ENCODE measurements around the gene RP9.

Gene RP9

DNA sequence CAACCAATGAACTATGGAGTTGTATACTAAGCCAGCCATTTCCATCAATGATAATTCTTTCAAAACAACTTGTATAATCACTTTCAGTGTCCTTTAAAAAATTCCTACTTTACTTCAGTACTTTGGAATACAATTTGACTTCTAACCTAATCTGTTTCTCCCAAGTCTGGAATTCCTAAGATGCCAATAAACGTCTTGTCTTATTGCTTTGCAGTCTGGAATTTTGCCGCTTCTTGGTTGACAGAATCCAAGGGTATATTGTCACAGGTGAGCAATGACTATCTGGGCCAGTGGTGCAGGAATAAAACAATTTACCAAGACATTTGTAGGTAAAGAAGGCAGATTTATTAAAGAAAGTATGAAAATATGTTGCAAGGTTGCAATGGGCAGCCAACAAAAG, 21.8 kb downstream of the RP9 start:
- no peaks in the 10 kb centered on the region for H3K9me3 ChIP-seq (ENCODE audit: control insufficient read depth in 1 of 2, low read length in 2 of 2)
- H3K27me3 ChIP-seq (ENCODE audit: control insufficient read depth in 1 of 2, insufficient read depth in 2 of 2, low read length in 2 of 2) = no peaks in the 10 kb centered on the region
- no peaks in the 10 kb centered on the region for H3K36me3 ChIP-seq (ENCODE audit: control insufficient read depth in 1 of 2, insufficient read depth in 2 of 2, low read length in 2 of 2)
- no peak overlapping the region for H3K9ac ChIP-seq (ENCODE audit: low read depth in 1 of 2, low read length in 2 of 2)
- no peak overlapping the region for H3K4me3 ChIP-seq (ENCODE audit: low read depth in 1 of 2, low read length in 2 of 2)
- H3K4me1 ChIP-seq (ENCODE audit: control insufficient read depth in 1 of 2, insufficient read depth in 2 of 2, low read length in 2 of 2) = no peaks in the 10 kb centered on the region
- H3K27ac ChIP-seq (ENCODE audit: low read depth, low read length) = no peak overlapping the region

DNA sequence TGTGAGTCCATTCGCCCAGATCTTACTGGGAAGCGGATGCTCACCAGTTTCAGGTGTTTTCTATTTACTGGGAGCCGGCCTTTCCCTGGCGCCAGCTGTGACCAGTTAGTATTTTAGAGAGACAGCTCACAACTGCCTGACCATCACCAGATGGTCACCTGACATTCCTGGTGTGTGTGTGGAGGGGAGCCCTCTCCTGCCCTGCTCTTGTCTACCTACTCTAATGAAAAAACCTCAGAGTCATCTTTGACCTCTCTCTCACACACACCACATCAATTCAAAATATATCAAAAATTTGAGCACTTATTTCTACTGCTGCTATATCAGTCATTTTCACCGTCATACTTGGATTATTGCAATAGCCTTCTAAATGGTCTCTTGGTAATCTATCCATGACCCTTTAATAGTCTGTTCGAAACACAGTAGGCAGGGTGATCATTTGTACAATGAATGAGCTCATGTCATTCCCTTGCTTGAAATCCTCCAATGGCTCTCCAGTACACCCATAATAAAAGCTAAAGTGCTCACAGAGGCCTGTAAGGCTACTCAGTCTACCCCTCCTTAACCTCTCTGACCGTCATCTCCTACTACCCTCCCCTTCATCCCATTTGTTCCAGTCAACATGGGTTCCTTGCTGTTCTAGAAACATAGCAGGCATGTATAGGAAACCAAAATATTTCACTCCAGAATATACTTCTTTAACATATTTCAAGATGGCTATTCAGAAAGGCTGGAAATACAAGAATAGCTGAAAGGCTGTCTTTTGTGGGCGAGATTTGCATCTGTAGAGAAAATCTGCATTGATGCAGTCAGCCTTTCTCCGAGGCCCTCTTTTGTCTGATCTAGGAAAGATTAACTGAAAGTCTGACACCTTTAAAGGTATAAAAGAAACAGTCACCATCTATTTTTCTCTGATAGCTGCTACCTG, 29.2 kb downstream of the RP9 start:
- Histone ChIP-seq H3K4me3 (ENCODE audit: low read depth in 1 of 2, low read length in 2 of 2) (no peak overlapping the region), H3K9me3 (ENCODE audit: control insufficient read depth in 1 of 2, low read length in 2 of 2) (no peaks in the 10 kb centered on the region), H3K36me3 (ENCODE audit: control insufficient read depth in 1 of 2, insufficient read depth in 2 of 2, low read length in 2 of 2) (no peaks in the 10 kb centered on the region), H3K27ac (ENCODE audit: low read depth, low read length) (no peak overlapping the region), H3K9ac (ENCODE audit: low read depth in 1 of 2, low read length in 2 of 2) (no peak overlapping the region), H3K4me1 (ENCODE audit: control insufficient read depth in 1 of 2, insufficient read depth in 2 of 2, low read length in 2 of 2) (no peaks in the 10 kb centered on the region), H3K27me3 (ENCODE audit: control insufficient read depth in 1 of 2, insufficient read depth in 2 of 2, low read length in 2 of 2) (no peaks in the 10 kb centered on the region)

DNA sequence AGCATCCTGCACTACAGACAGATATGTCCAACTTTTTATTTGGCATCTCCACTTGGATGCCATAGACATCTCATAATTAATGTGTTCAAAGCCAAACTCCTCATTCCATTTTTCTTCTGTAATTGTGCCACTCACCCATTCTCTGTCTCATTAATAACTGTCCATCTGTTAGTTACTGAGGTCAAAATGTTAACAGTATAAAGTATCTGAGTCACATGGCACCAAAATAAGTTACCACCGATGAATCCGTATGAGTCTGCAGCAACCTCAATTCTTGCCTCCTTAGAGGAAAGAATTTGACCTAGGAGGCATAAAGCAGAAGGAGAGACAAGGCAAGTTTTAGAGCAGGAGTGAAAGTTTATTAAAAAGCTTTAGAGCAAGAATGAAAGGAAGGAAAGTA, 30.1 kb downstream of the RP9 start:
- H3K27me3 ChIP-seq (ENCODE audit: control insufficient read depth in 1 of 2, insufficient read depth in 2 of 2, low read length in 2 of 2) = no peaks in the 10 kb centered on the region

DNA sequence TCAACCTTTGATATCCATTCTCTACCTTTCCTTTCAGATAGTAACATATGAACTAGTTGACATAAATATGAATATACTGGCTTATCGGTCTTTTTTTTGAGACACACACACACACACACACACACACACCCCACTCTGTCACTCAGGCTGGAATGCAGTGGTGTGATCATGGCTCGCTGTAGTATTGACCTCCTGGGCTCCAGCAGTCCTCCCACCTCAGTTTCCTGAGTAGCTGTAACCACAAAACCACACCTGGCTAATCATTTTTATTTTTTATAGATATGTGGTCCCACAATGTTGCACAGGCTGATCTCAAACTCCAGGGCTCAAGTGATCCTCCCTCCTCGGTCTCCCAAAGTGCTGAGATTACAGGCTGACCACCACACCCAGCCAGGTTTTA, 32.5 kb downstream of the RP9 start:
- Histone ChIP-seq H3K36me3 (ENCODE audit: control insufficient read depth in 1 of 2, insufficient read depth in 2 of 2, low read length in 2 of 2) (no peaks in the 10 kb centered on the region), H3K4me3 (ENCODE audit: low read depth in 1 of 2, low read length in 2 of 2) (no peak overlapping the region), H3K27ac (ENCODE audit: low read depth, low read length) (no peak overlapping the region), H3K27me3 (ENCODE audit: control insufficient read depth in 1 of 2, insufficient read depth in 2 of 2, low read length in 2 of 2) (no peaks in the 10 kb centered on the region), H3K9ac (ENCODE audit: low read depth in 1 of 2, low read length in 2 of 2) (no peak overlapping the region), H3K4me1 (ENCODE audit: control insufficient read depth in 1 of 2, insufficient read depth in 2 of 2, low read length in 2 of 2) (no peaks in the 10 kb centered on the region), H3K9me3 (ENCODE audit: control insufficient read depth in 1 of 2, low read length in 2 of 2) (no peaks in the 10 kb centered on the region)

More for the DNA sequence above, 30.1 kb downstream of the RP9 start:
- Histone ChIP-seq H3K4me3 (ENCODE audit: low read depth in 1 of 2, low read length in 2 of 2) (no peak overlapping the region), H3K9ac (ENCODE audit: low read depth in 1 of 2, low read length in 2 of 2) (no peak overlapping the region), H3K9me3 (ENCODE audit: control insufficient read depth in 1 of 2, low read length in 2 of 2) (no peaks in the 10 kb centered on the region), H3K36me3 (ENCODE audit: control insufficient read depth in 1 of 2, insufficient read depth in 2 of 2, low read length in 2 of 2) (no peaks in the 10 kb centered on the region), H3K27ac (ENCODE audit: low read depth, low read length) (no peak overlapping the region), H3K4me1 (ENCODE audit: control insufficient read depth in 1 of 2, insufficient read depth in 2 of 2, low read length in 2 of 2) (no peaks in the 10 kb centered on the region)

DNA sequence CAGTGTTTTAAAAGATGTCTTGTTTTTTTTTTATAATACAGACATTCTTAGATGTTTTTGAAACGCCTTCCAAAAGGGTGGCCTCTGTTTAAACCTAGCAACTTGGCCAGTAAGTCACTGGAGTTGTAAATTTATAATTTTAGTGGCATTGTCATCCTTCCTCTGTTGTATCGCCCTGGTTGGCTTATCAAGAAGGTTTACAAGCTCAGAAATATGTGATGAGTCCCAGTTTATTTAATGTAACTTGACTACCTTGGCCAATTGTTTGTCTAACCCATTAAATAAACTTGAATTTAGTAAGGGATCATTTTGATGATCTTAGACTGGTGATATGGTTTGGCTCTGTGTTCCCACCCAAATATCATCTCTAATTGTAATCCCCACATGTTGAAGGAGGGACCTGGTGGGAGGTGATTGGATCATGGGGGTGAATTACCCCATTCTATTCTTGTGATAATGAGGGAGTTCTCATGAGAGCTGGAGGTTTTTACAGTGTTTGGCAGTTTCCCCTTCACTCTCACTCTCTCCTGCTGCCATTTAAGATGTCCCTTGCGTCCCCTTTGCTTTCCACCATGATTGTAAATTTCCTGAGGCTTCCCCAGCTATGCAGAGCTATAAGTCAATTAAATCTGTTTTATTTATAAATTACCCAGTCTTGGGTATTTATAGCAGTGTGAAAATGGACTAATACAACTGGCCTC, 33.2 kb downstream of the RP9 start:
- no peaks in the 10 kb centered on the region for H3K36me3 ChIP-seq (ENCODE audit: control insufficient read depth in 1 of 2, insufficient read depth in 2 of 2, low read length in 2 of 2)
- H3K4me1 ChIP-seq (ENCODE audit: control insufficient read depth in 1 of 2, insufficient read depth in 2 of 2, low read length in 2 of 2) = no peaks in the 10 kb centered on the region
- H3K27ac ChIP-seq (ENCODE audit: low read depth, low read length) = no peak overlapping the region
- no peak overlapping the region for H3K9ac ChIP-seq (ENCODE audit: low read depth in 1 of 2, low read length in 2 of 2)
- no peaks in the 10 kb centered on the region for H3K27me3 ChIP-seq (ENCODE audit: control insufficient read depth in 1 of 2, insufficient read depth in 2 of 2, low read length in 2 of 2)
- no peaks in the 10 kb centered on the region for H3K9me3 ChIP-seq (ENCODE audit: control insufficient read depth in 1 of 2, low read length in 2 of 2)
- H3K4me3 ChIP-seq (ENCODE audit: low read depth in 1 of 2, low read length in 2 of 2) = no peak overlapping the region

- Histone ChIP-seq H3K9me3 (ENCODE audit: control insufficient read depth in 1 of 2, low read length in 2 of 2) (peaks cover 10% of the 10 kb centered on the region in 2 donors), H3K9ac (ENCODE audit: low read depth in 1 of 2, low read length in 2 of 2) (no peak overlapping the region), H3K4me1 (ENCODE audit: control insufficient read depth in 1 of 2, insufficient read depth in 2 of 2, low read length in 2 of 2) (no peaks in the 10 kb centered on the region), H3K27me3 (ENCODE audit: control insufficient read depth in 1 of 2, insufficient read depth in 2 of 2, low read length in 2 of 2) (no peaks in the 10 kb centered on the region), H3K4me3 (ENCODE audit: low read depth in 1 of 2, low read length in 2 of 2) (no peak overlapping the region), H3K36me3 (ENCODE audit: control insufficient read depth in 1 of 2, insufficient read depth in 2 of 2, low read length in 2 of 2) (no peaks in the 10 kb centered on the region), H3K27ac (ENCODE audit: low read depth, low read length) (no peak overlapping the region)
These were observed 36.0 kb downstream of the RP9 start for GRCh38 chr7:33073243-33073642.

DNA sequence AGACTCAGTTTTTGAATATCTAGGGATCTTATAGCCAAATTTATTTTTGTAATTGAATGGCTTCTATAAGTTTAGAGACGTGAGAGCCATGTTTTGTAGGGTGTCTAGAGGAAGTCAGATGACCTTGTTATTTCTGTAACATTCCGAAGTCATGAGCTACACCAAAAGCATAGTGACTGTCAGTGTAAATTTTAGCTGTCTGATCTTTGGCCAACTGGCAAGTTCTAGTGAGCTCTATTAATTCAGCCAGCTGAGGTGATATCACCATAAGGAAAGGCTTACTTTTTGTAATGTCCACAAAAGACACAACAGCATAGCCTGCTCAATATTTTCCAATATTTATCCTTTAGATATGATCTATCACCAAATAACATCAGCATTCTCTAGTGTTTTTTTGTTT, 36.7 kb downstream of the RP9 start:
- Histone ChIP-seq H3K9ac (ENCODE audit: low read depth in 1 of 2, low read length in 2 of 2) (no peak overlapping the region), H3K9me3 (ENCODE audit: control insufficient read depth in 1 of 2, low read length in 2 of 2) (peaks cover 10% of the 10 kb centered on the region in 2 donors), H3K27me3 (ENCODE audit: control insufficient read depth in 1 of 2, insufficient read depth in 2 of 2, low read length in 2 of 2) (no peaks in the 10 kb centered on the region), H3K4me3 (ENCODE audit: low read depth in 1 of 2, low read length in 2 of 2) (no peak overlapping the region), H3K4me1 (ENCODE audit: control insufficient read depth in 1 of 2, insufficient read depth in 2 of 2, low read length in 2 of 2) (no peaks in the 10 kb centered on the region), H3K36me3 (ENCODE audit: control insufficient read depth in 1 of 2, insufficient read depth in 2 of 2, low read length in 2 of 2) (no peaks in the 10 kb centered on the region), H3K27ac (ENCODE audit: low read depth, low read length) (no peak overlapping the region)

DNA sequence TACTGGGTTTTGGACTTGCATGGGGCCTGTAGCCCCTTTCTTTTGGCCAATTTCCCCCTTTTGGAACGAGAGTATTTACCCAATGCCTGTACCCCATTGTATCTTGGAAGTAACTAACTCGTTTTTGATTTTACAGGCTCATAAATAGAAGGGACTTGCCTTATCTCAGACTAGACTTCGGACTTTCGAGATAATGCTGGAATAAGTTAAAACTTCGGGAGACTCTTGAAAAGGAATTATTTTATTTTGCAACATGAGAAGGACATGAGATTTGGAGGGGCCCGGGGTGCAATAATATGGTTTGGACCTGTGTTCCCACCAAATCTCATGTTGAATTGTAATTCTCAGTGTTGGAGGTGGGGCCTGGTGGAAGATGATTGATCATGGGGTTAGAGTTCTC, 38.4 kb downstream of the RP9 start:
- peaks cover 10 to 15% of the 10 kb centered on the region in 2 donors for H3K9me3 ChIP-seq (ENCODE audit: control insufficient read depth in 1 of 2, low read length in 2 of 2)
- H3K4me3 ChIP-seq (ENCODE audit: low read depth in 1 of 2, low read length in 2 of 2) = no peak overlapping the region
- H3K27ac ChIP-seq (ENCODE audit: low read depth, low read length) = no peak overlapping the region
- H3K9ac ChIP-seq (ENCODE audit: low read depth in 1 of 2, low read length in 2 of 2) = no peak overlapping the region
- H3K4me1 ChIP-seq (ENCODE audit: control insufficient read depth in 1 of 2, insufficient read depth in 2 of 2, low read length in 2 of 2) = no peaks in the 10 kb centered on the region
- no peaks in the 10 kb centered on the region for H3K36me3 ChIP-seq (ENCODE audit: control insufficient read depth in 1 of 2, insufficient read depth in 2 of 2, low read length in 2 of 2)
- no peaks in the 10 kb centered on the region for H3K27me3 ChIP-seq (ENCODE audit: control insufficient read depth in 1 of 2, insufficient read depth in 2 of 2, low read length in 2 of 2)

GRCh38 chr7:33070277-33070676, 38.9 kb downstream of the RP9 start:
- Histone ChIP-seq H3K36me3 (ENCODE audit: control insufficient read depth in 1 of 2, insufficient read depth in 2 of 2, low read length in 2 of 2) (no peaks in the 10 kb centered on the region), H3K27me3 (ENCODE audit: control insufficient read depth in 1 of 2, insufficient read depth in 2 of 2, low read length in 2 of 2) (no peaks in the 10 kb centered on the region), H3K4me3 (ENCODE audit: low read depth in 1 of 2, low read length in 2 of 2) (no peak overlapping the region), H3K27ac (ENCODE audit: low read depth, low read length) (no peak overlapping the region), H3K9me3 (ENCODE audit: control insufficient read depth in 1 of 2, low read length in 2 of 2) (peaks cover 10 to 16% of the 10 kb centered on the region in 2 donors), H3K9ac (ENCODE audit: low read depth in 1 of 2, low read length in 2 of 2) (no peak overlapping the region), H3K4me1 (ENCODE audit: control insufficient read depth in 1 of 2, insufficient read depth in 2 of 2, low read length in 2 of 2) (no peaks in the 10 kb centered on the region)

DNA sequence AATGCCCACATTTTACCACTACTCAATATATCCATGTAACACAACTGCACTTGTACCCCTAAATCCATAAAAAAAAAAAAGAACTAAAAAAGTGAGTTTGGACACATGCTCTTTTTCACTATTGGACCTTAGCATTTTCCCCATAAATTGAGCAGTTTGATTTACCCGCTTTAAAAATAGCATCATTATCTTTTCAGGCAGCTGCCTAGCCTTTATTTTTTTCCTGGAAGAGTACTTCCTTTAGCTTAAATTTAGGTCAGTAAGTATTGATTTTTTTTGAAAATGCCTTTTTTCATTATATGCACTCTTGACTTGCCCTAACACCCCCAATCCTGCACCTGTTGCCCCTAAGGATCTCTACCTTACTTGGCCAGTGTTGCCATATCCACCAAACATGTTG, 41.3 kb downstream of the RP9 start:
- peaks cover 10 to 16% of the 10 kb centered on the region in 2 donors for H3K9me3 ChIP-seq (ENCODE audit: control insufficient read depth in 1 of 2, low read length in 2 of 2)

More for the DNA sequence above, 41.3 kb downstream of the RP9 start:
- no peak overlapping the region for H3K27ac ChIP-seq (ENCODE audit: low read depth, low read length)
- peaks cover 0 to 5% of the 10 kb centered on the region in 2 donors for H3K4me1 ChIP-seq (ENCODE audit: control insufficient read depth in 1 of 2, insufficient read depth in 2 of 2, low read length in 2 of 2)
- H3K4me3 ChIP-seq (ENCODE audit: low read depth in 1 of 2, low read length in 2 of 2) = no peak overlapping the region
- no peaks in the 10 kb centered on the region for H3K36me3 ChIP-seq (ENCODE audit: control insufficient read depth in 1 of 2, insufficient read depth in 2 of 2, low read length in 2 of 2)
- H3K27me3 ChIP-seq (ENCODE audit: control insufficient read depth in 1 of 2, insufficient read depth in 2 of 2, low read length in 2 of 2) = no peaks in the 10 kb centered on the region
- no peak overlapping the region for H3K9ac ChIP-seq (ENCODE audit: low read depth in 1 of 2, low read length in 2 of 2)
